ENCODE measurements around the gene CCDC148. TPM values are rescaled to one million over a fixed set of nuclear protein-coding genes. Genes with fewer than 3 reads are reported as not detected.

CCDC148 gene
- total and polyA plus RNA-seq, 2 experiments from 2014 or later: 0.64 to 0.86 TPM

DNA sequence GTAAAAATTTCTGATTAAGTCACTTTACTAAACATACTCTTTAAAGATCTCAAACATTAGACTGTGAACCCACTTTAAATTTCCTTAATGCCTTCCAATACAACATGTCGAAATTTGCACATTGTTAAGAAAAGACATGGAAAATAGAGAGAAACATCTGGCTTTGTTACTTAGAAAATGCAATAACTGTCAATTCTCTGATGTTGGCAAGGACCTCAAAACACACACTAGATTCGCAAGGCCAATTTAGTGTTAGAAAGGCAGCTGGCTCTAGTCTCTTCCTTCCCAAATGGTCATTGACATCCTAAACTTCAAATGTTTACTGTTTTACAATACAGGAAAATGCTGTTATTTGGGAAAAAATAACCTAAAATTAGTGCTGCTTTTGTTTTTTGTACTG, 244.3 kb downstream of the CCDC148 start:
- Histone ChIP-seq H4K20me1 (ENCODE audit: insufficient read depth) (no peaks in the 10 kb centered on the region), H3K9ac (no peak overlapping the region), H3K4me2 (ENCODE audit: unreplicated experiment) (no peak overlapping the region), H3K9me3 (ENCODE audit: low read depth) (no peaks in the 10 kb centered on the region), H3K79me2 (ENCODE audit: insufficient read depth) (no peaks in the 10 kb centered on the region), H3K4me3 (no peak overlapping the region), H3K4me1 (ENCODE audit: insufficient read depth) (no peaks in the 10 kb centered on the region), H2AFZ (no peak overlapping the region), H3K36me3 (ENCODE audit: low read depth) (no peaks in the 10 kb centered on the region), H3F3A (ENCODE audit: insufficient read depth) (no peaks in the 10 kb centered on the region), H3K27me3 (replicated peaks; ENCODE audit: insufficient read depth) (no peaks in the 10 kb centered on the region), H3K27ac (no peak overlapping the region), H3K9me2 (ENCODE audit: insufficient read depth) (no peaks in the 10 kb centered on the region)
- in situ Hi-C loops (cut with MboI): no loop called here
- 4 to 8% methylated on average over 2 of the region's 2 CpGs for WGBS, 2 experiments (ENCODE audit: low coverage in 1 of 2, low lambda C conversion rate in 2 of 2, missing lambda C conversion rate in 2 of 2)
- TF ChIP-seq EZH2phosphoT487 (IDR thresholded peaks at IDR 0.05; ENCODE audit: insufficient read depth, low read depth) (no peak), EZH2 (IDR thresholded peaks at IDR 0.05; ENCODE audit: insufficient read depth, poor library complexity, severe bottlenecking) (no peak)
- no peak for DNase-seq

DNA sequence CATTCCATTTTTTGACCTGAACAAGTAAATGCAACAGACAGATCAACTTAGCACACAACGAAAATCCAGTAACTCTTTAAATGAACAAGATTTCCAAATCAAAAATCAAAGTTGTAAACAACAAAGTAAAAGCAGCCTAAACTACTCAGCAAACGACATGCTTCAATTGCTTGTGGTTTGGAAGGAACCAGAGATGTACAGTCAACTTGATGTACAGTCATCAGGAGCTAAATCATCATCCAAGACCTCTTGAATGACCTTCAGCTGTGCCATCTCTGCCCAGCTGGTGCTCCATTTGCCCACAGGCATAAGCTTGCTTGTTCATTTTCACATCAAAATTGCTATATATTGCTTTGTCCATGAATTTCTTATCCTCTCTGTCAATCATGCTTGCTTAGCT, 245.1 kb downstream of the CCDC148 start:
- WGBS, 2 experiments (ENCODE audit: low coverage in 1 of 2, low lambda C conversion rate in 2 of 2, missing lambda C conversion rate in 2 of 2): 12 to 29% methylated on average over 2 of the region's 2 CpGs
- no peak overlapping the region for H3K27ac ChIP-seq
- H4K20me1 ChIP-seq (ENCODE audit: insufficient read depth): no peaks in the 10 kb centered on the region
- H3K4me1 ChIP-seq (ENCODE audit: insufficient read depth): no peaks in the 10 kb centered on the region
- H3K9me2 ChIP-seq (ENCODE audit: insufficient read depth): no peaks in the 10 kb centered on the region
- peak; percentile 5 for DNase-seq
- in situ Hi-C loops (cut with MboI): no loop called here
- TF ChIP-seq EZH2 (IDR thresholded peaks at IDR 0.05; ENCODE audit: insufficient read depth, poor library complexity, severe bottlenecking) (no peak), EZH2phosphoT487 (IDR thresholded peaks at IDR 0.05; ENCODE audit: insufficient read depth, low read depth) (no peak)
- H3K9me3 ChIP-seq (ENCODE audit: low read depth): no peaks in the 10 kb centered on the region
- H3K36me3 ChIP-seq (ENCODE audit: low read depth): no peaks in the 10 kb centered on the region
- no peaks in the 10 kb centered on the region for H3F3A ChIP-seq (ENCODE audit: insufficient read depth)
- H3K9ac ChIP-seq: no peak overlapping the region
- H3K79me2 ChIP-seq (ENCODE audit: insufficient read depth): no peaks in the 10 kb centered on the region
- no peak overlapping the region for H3K4me3 ChIP-seq
- no peak overlapping the region for H2AFZ ChIP-seq
- H3K4me2 ChIP-seq (ENCODE audit: unreplicated experiment): no peak overlapping the region
- H3K27me3 ChIP-seq (replicated peaks; ENCODE audit: insufficient read depth): no peaks in the 10 kb centered on the region

DNA sequence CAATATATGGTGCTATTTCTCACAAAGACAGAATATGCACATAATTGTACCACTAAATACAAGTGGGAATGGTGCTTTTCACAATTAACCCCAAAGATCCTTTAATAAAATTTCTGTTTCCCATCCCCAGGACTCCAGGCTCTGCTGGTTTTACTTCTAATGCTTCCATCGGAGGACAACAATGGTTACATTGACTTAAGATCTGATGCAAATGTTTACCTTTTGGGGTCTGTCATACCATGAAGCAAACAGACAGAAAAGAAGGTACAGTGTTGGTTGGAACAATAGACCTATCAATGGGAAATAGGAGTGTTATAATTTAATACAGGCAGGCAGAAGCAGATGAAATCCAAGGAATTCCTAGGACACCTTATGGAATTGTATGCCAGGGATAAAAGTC, 249.2 kb downstream of the CCDC148 start:
- Histone ChIP-seq H3F3A (ENCODE audit: insufficient read depth) (no peaks in the 10 kb centered on the region), H2AFZ (no peak overlapping the region), H3K9me3 (ENCODE audit: low read depth) (no peaks in the 10 kb centered on the region), H3K4me3 (no peak overlapping the region), H4K20me1 (ENCODE audit: insufficient read depth) (no peaks in the 10 kb centered on the region), H3K4me2 (ENCODE audit: unreplicated experiment) (no peak overlapping the region), H3K79me2 (ENCODE audit: insufficient read depth) (no peaks in the 10 kb centered on the region), H3K4me1 (ENCODE audit: insufficient read depth) (no peaks in the 10 kb centered on the region), H3K9me2 (ENCODE audit: insufficient read depth) (no peaks in the 10 kb centered on the region), H3K27ac (no peak overlapping the region), H3K36me3 (ENCODE audit: low read depth) (no peaks in the 10 kb centered on the region), H3K9ac (no peak overlapping the region), H3K27me3 (replicated peaks; ENCODE audit: insufficient read depth) (no peaks in the 10 kb centered on the region)
- no peak for DNase-seq
- TF ChIP-seq EZH2phosphoT487 (IDR thresholded peaks at IDR 0.05; ENCODE audit: insufficient read depth, low read depth) (no peak), EZH2 (IDR thresholded peaks at IDR 0.05; ENCODE audit: insufficient read depth, poor library complexity, severe bottlenecking) (no peak)
- in situ Hi-C loops (cut with MboI): no loop called here
- 64 to 68% methylated on average over 1 of the region's 1 CpG for WGBS, 2 experiments (ENCODE audit: low coverage in 1 of 2, low lambda C conversion rate in 2 of 2, missing lambda C conversion rate in 2 of 2)

DNA sequence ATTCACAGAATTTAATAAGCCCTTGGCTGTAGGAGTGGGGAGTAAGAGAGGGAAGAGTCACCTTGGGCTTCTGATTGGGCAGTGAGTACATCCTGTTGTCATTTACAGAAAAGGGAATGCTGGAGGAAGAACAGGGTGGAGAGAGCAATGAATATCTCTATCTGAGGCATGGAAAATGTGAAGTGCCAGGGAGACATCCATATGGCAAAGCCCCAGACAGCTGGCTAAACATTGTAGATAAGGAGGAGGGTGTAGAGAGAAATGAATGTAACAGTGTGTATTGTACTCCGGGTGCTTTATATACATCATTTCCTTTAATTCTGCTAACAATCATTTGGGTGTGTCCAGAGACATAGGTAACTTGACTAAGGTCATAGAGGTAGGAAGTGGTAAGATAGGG, 251.3 kb downstream of the CCDC148 start:
- H3F3A ChIP-seq (ENCODE audit: insufficient read depth): no peaks in the 10 kb centered on the region
- no peaks in the 10 kb centered on the region for H3K4me1 ChIP-seq (ENCODE audit: insufficient read depth)
- no peaks in the 10 kb centered on the region for H3K9me2 ChIP-seq (ENCODE audit: insufficient read depth)
- no peak overlapping the region for H3K9ac ChIP-seq
- H3K79me2 ChIP-seq (ENCODE audit: insufficient read depth): no peaks in the 10 kb centered on the region
- no peaks in the 10 kb centered on the region for H3K27me3 ChIP-seq (replicated peaks; ENCODE audit: insufficient read depth)
- H3K36me3 ChIP-seq (ENCODE audit: low read depth): no peaks in the 10 kb centered on the region
- no peak for DNase-seq
- no peaks in the 10 kb centered on the region for H3K9me3 ChIP-seq (ENCODE audit: low read depth)
- no peak overlapping the region for H3K4me2 ChIP-seq (ENCODE audit: unreplicated experiment)
- in situ Hi-C loops (cut with MboI): no loop called here
- H4K20me1 ChIP-seq (ENCODE audit: insufficient read depth): no peaks in the 10 kb centered on the region
- H3K27ac ChIP-seq: no peak overlapping the region
- WGBS, 2 experiments (ENCODE audit: low coverage in 1 of 2, low lambda C conversion rate in 2 of 2, missing lambda C conversion rate in 2 of 2): 0 to 5% methylated on average over 1 of the region's 1 CpG
- H3K4me3 ChIP-seq: no peak overlapping the region
- TF ChIP-seq EZH2phosphoT487 (IDR thresholded peaks at IDR 0.05; ENCODE audit: insufficient read depth, low read depth) (no peak), EZH2 (IDR thresholded peaks at IDR 0.05; ENCODE audit: insufficient read depth, poor library complexity, severe bottlenecking) (no peak)
- H2AFZ ChIP-seq: no peak overlapping the region

DNA sequence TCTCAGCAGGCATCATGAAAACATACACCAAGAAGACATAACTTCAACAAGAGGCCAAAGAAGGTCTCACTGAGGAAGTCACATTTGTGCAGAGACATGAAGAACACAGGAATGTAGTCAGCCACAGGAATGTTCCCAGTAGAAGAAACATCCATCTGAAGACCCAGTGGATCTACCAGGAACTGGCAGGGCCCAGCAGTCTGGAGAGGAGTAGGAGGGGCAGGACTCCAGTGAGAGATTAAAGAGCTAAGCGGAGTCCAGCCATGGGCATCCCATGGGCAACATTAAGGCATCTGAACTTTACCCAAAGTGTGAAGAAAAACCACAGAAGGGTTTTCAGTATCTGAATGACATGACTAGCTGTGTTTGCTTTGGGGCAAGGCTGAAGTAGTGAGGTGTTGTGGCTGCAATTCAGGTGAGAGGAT, 251.8 kb downstream of the CCDC148 start:
- Histone ChIP-seq H3K79me2 (ENCODE audit: insufficient read depth) (no peaks in the 10 kb centered on the region), H3K9me2 (ENCODE audit: insufficient read depth) (no peaks in the 10 kb centered on the region), H3K36me3 (ENCODE audit: low read depth) (no peaks in the 10 kb centered on the region), H3K9me3 (ENCODE audit: low read depth) (no peaks in the 10 kb centered on the region), H3K27ac (no peak overlapping the region), H3K4me1 (ENCODE audit: insufficient read depth) (no peaks in the 10 kb centered on the region), H3K4me2 (ENCODE audit: unreplicated experiment) (no peak overlapping the region), H3K27me3 (replicated peaks; ENCODE audit: insufficient read depth) (no peaks in the 10 kb centered on the region), H2AFZ (no peak overlapping the region), H4K20me1 (ENCODE audit: insufficient read depth) (no peaks in the 10 kb centered on the region), H3K4me3 (no peak overlapping the region), H3K9ac (no peak overlapping the region), H3F3A (ENCODE audit: insufficient read depth) (no peaks in the 10 kb centered on the region)
- TF ChIP-seq EZH2phosphoT487 (IDR thresholded peaks at IDR 0.05; ENCODE audit: insufficient read depth, low read depth) (no peak), EZH2 (IDR thresholded peaks at IDR 0.05; ENCODE audit: insufficient read depth, poor library complexity, severe bottlenecking) (no peak)
- in situ Hi-C loops (cut with MboI): no loop called here
- DNase-seq: no peak
- WGBS, 2 experiments (ENCODE audit: low coverage in 1 of 2, low lambda C conversion rate in 2 of 2, missing lambda C conversion rate in 2 of 2): 57 to 89% methylated on average over 1 of the region's 1 CpG

All from GM23248 (cell line).